Measurements from ENCODE around the gene IL15RA. TPM values are rescaled to one million over a fixed set of nuclear protein-coding genes. Genes with fewer than 3 reads are reported as not detected.

Gene IL15RA
- total and polyA plus RNA-seq, 2 experiments from 2014 or later, result 4.0 to 7.0 TPM

DNA sequence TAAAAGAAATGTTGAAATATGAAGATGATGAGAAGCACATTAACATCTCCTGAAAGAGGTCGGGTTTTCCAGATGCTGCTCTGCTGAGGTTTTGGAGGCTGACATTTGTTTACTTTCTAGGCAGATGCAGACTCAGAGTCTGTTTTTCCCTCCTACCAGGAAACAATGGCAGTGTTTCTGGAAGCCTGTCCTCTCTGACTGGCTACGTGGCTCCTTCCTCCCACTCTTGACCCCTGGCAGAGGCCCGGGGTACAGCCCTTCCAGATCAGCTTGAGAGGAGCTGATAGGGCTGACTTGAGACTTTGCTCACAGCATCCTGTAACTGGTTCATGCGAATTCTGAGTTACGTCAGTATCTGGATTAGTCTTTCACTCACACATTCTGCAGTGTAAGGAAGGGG is 41.1 kb upstream of the IL15RA start:
- Histone ChIP-seq H3F3A (ENCODE audit: insufficient read depth) (peaks cover 10% of the 10 kb centered on the region), H3K27ac (no peak overlapping the region), H3K4me2 (ENCODE audit: unreplicated experiment) (no peak overlapping the region), H3K4me1 (ENCODE audit: insufficient read depth) (peaks cover 8% of the 10 kb centered on the region; the same call in 1 of the 2 replicates), H3K27me3 (replicated peaks; ENCODE audit: insufficient read depth) (no peaks in the 10 kb centered on the region), H3K9me3 (ENCODE audit: low read depth) (no peaks in the 10 kb centered on the region), H4K20me1 (ENCODE audit: insufficient read depth) (no peaks in the 10 kb centered on the region), H3K9ac (no peak overlapping the region), H3K4me3 (no peak overlapping the region), H3K79me2 (ENCODE audit: insufficient read depth) (no peaks in the 10 kb centered on the region), H2AFZ (no peak overlapping the region), H3K36me3 (ENCODE audit: low read depth) (no peaks in the 10 kb centered on the region), H3K9me2 (ENCODE audit: insufficient read depth) (no peaks in the 10 kb centered on the region)
- DNase-seq, result peak; percentile 10
- in situ Hi-C loops (cut with MboI), result no loop called here
- 31 to 34% methylated on average over 5 of the region's 5 CpGs for WGBS, 2 experiments (ENCODE audit: low coverage in 1 of 2, low lambda C conversion rate in 2 of 2, missing lambda C conversion rate in 2 of 2)
- TF ChIP-seq EZH2 (IDR thresholded peaks at IDR 0.05; ENCODE audit: insufficient read depth, poor library complexity, severe bottlenecking) (no peak), EZH2phosphoT487 (IDR thresholded peaks at IDR 0.05; ENCODE audit: insufficient read depth, low read depth) (no peak)

DNA sequence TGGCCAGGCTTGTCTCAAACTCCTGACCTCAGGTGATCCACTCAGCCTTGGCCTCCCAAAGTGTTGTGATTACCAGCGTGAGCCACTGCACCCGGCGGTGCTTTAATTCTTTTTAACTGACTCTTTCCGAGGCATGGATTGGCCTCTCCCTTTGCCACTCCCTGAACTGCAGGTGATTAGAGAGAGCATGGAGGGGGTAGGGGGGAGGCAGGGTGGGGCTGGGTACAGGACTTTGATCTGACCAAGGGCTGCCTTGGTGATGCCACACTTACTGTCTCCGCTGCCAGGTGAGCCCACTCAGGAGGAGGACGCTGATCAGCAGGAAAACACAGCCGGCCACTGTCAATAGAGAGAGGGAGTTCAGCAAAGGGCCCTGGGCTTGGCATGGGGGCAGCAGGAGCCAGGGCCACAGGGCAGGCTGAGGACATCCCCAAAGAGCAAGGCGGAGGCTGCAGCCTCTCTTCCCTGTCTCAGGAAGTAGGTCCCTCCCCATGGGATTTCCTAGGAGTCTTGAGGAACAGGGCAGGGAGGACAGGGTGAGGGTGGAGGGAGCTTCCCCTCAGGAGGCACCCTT is 40.5 kb upstream of the IL15RA start:
- Histone ChIP-seq H3K27ac (no peak overlapping the region), H4K20me1 (ENCODE audit: insufficient read depth) (no peaks in the 10 kb centered on the region), H3K27me3 (replicated peaks; ENCODE audit: insufficient read depth) (no peaks in the 10 kb centered on the region), H3K9me2 (ENCODE audit: insufficient read depth) (no peaks in the 10 kb centered on the region), H3K4me1 (ENCODE audit: insufficient read depth) (peaks cover 2% of the 10 kb centered on the region; the same call in 1 of the 2 replicates), H3K79me2 (ENCODE audit: insufficient read depth) (no peaks in the 10 kb centered on the region), H3K9ac (no peak overlapping the region), H2AFZ (no peak overlapping the region), H3K4me2 (ENCODE audit: unreplicated experiment) (no peak overlapping the region), H3K9me3 (ENCODE audit: low read depth) (no peaks in the 10 kb centered on the region), H3K4me3 (no peak overlapping the region), H3K36me3 (ENCODE audit: low read depth) (no peaks in the 10 kb centered on the region), H3F3A (ENCODE audit: insufficient read depth) (peaks cover 5% of the 10 kb centered on the region)
- in situ Hi-C loops (cut with MboI), result no loop called here
- no peak for DNase-seq
- no peak for TF ChIP-seq EZH2 (IDR thresholded peaks at IDR 0.05; ENCODE audit: insufficient read depth, poor library complexity, severe bottlenecking)
- no peak for TF ChIP-seq EZH2phosphoT487 (IDR thresholded peaks at IDR 0.05; ENCODE audit: insufficient read depth, low read depth)
- WGBS, 2 experiments (ENCODE audit: low coverage in 1 of 2, low lambda C conversion rate in 2 of 2, missing lambda C conversion rate in 2 of 2), result 83 to 87% methylated on average over 7 to 8 of the region's 8 CpGs

- Histone ChIP-seq H2AFZ (peak overlapping the region; percentile 53; the same call in 1 of the 2 replicates), H3K9me3 (ENCODE audit: low read depth) (no peaks in the 10 kb centered on the region), H3K4me1 (ENCODE audit: insufficient read depth) (peaks cover 8% of the 10 kb centered on the region), H3K9me2 (ENCODE audit: insufficient read depth) (no peaks in the 10 kb centered on the region), H3K4me3 (peak overlapping the region; percentile 27; the same call in 1 of the 2 replicates), H3K27ac (no peak overlapping the region), H4K20me1 (ENCODE audit: insufficient read depth) (no peaks in the 10 kb centered on the region), H3K79me2 (ENCODE audit: insufficient read depth) (no peaks in the 10 kb centered on the region), H3K27me3 (replicated peaks; ENCODE audit: insufficient read depth) (no peaks in the 10 kb centered on the region), H3K9ac (0 out of 2 replicates have a peak overlapping the region, but pooled peaks have one; percentile 15), H3F3A (ENCODE audit: insufficient read depth) (peaks cover 8% of the 10 kb centered on the region), H3K4me2 (ENCODE audit: unreplicated experiment) (peak overlapping the region; percentile 20), H3K36me3 (ENCODE audit: low read depth) (no peaks in the 10 kb centered on the region)
- TF ChIP-seq EZH2phosphoT487 (IDR thresholded peaks at IDR 0.05; ENCODE audit: insufficient read depth, low read depth) (no peak), EZH2 (IDR thresholded peaks at IDR 0.05; ENCODE audit: insufficient read depth, poor library complexity, severe bottlenecking) (no peak)
- DNase-seq, result peak; percentile 71
- 33 to 35% methylated on average over 6 of the region's 6 CpGs for WGBS, 2 experiments (ENCODE audit: low coverage in 1 of 2, low lambda C conversion rate in 2 of 2, missing lambda C conversion rate in 2 of 2)
- in situ Hi-C loops (cut with MboI), result no loop called here
Observed at GRCh38 chr10:6014241-6014761, 37.0 kb upstream of the IL15RA start.

GRCh38 chr10:6013413-6014192 is 36.3 kb upstream of the IL15RA start:
- 67 to 73% methylated on average over 17 of the region's 17 CpGs for WGBS, 2 experiments (ENCODE audit: low coverage in 1 of 2, low lambda C conversion rate in 2 of 2, missing lambda C conversion rate in 2 of 2)
- in situ Hi-C loops (cut with MboI), result no loop called here

More at GRCh38 chr10:6013413-6014192, 36.3 kb upstream of the IL15RA start:
- H3K9me3 ChIP-seq (ENCODE audit: low read depth), result no peaks in the 10 kb centered on the region
- peaks cover 13% of the 10 kb centered on the region for H3F3A ChIP-seq (ENCODE audit: insufficient read depth)
- no peak overlapping the region for H3K27ac ChIP-seq
- H3K27me3 ChIP-seq (replicated peaks; ENCODE audit: insufficient read depth), result no peaks in the 10 kb centered on the region
- no peak for DNase-seq
- 0 out of 2 replicates have a peak overlapping the region, but pooled peaks have one; percentile 15 for H3K9ac ChIP-seq
- peaks cover 14% of the 10 kb centered on the region for H3K4me1 ChIP-seq (ENCODE audit: insufficient read depth)
- peak overlapping the region; percentile 20 for H3K4me2 ChIP-seq (ENCODE audit: unreplicated experiment)
- H3K9me2 ChIP-seq (ENCODE audit: insufficient read depth), result no peaks in the 10 kb centered on the region
- H2AFZ ChIP-seq, result peak overlapping the region; percentile 53; the same call in 1 of the 2 replicates
- H3K36me3 ChIP-seq (ENCODE audit: low read depth), result no peaks in the 10 kb centered on the region
- H3K79me2 ChIP-seq (ENCODE audit: insufficient read depth), result no peaks in the 10 kb centered on the region
- TF ChIP-seq EZH2phosphoT487 (IDR thresholded peaks at IDR 0.05; ENCODE audit: insufficient read depth, low read depth) (no peak), EZH2 (IDR thresholded peaks at IDR 0.05; ENCODE audit: insufficient read depth, poor library complexity, severe bottlenecking) (no peak)
- H4K20me1 ChIP-seq (ENCODE audit: insufficient read depth), result no peaks in the 10 kb centered on the region
- peak overlapping the region; percentile 27; the same call in 1 of the 2 replicates for H3K4me3 ChIP-seq
